Loucy (cell line): ENCODE measurements around the gene PRR18.

Source experiments
- EZH2phosphoT487 ChIP-seq: fragments of 200-600 bp; IDR thresholded peaks from 2 replicates; pipeline ENCODE4 v1.6.1; 2018; ENCODE audit warnings: antibody characterized with exemption, mild to moderate bottlenecking, moderate library complexity, borderline replicate concordance
- TF ChIP-seq, protein P1 (sequence below): fragments of 200-600 bp; sonication (generic); conservative IDR thresholded peaks from 2 replicates; pipeline ENCODE4 v1.5.1; 2014; ENCODE audit warnings: mild to moderate bottlenecking, antibody characterized with exemption, low read length

DNA sequence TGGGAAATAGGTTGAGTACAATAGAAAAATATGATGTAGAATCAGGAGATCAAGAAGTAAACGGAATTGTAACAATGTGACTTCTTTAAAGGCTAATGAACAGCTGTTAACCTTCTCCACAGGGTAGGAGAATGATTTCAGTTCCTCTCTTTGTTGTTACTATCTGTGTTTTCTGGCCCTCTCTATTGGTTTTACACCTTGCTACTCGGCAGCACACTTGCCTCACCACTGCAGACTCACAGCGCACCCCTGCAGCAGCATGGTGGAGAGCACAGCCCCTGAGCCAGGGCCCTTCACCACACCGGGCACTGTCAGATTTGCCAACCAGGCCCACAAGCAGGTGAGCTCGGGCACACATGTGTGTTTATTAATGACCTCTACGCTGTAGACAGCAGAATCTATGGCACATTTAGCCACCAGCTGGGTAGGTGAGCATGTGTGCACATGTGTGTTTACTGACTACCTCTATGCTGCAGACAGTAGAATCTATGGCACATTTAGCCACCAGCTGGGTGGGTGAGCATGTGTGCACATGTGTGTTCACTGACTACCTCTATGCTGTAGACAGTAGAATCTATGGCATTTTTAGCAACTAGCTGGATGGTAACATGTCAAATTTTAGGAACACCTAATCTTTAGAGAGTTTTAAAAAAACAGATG, 17.3 kb upstream of the PRR18 start:
- TF ChIP-seq, protein P1, sequence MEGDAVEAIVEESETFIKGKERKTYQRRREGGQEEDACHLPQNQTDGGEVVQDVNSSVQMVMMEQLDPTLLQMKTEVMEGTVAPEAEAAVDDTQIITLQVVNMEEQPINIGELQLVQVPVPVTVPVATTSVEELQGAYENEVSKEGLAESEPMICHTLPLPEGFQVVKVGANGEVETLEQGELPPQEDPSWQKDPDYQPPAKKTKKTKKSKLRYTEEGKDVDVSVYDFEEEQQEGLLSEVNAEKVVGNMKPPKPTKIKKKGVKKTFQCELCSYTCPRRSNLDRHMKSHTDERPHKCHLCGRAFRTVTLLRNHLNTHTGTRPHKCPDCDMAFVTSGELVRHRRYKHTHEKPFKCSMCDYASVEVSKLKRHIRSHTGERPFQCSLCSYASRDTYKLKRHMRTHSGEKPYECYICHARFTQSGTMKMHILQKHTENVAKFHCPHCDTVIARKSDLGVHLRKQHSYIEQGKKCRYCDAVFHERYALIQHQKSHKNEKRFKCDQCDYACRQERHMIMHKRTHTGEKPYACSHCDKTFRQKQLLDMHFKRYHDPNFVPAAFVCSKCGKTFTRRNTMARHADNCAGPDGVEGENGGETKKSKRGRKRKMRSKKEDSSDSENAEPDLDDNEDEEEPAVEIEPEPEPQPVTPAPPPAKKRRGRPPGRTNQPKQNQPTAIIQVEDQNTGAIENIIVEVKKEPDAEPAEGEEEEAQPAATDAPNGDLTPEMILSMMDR, result no peak
- TF ChIP-seq EZH2phosphoT487, result no peak
